RWPE1 (cell line): Measurements from ENCODE around the gene CNGA3.

Experiments
- CTCF ChIA-PET: fragments of 350-600 bp; sonication (Branson Sonifier 250); formaldehyde crosslinking; extraction: SDS; loops from one replicate; lab custom pipeline; 2021; lab: Yijun Ruan, JAX
- POLR2A ChIA-PET: fragments of 400-600 bp; formaldehyde crosslinking; extraction: SDS; loops from one replicate; lab custom pipeline; 2020; ENCODE audit warnings: antibody characterized with exemption; ENCODE audit not compliant: low non-redundant PET; lab: Yijun Ruan, JAX
- DNase-seq: peaks from one replicate; pipeline ENCODE4 v3.0.0; 2012; ENCODE audit warnings: low spot score
- H3K27ac ChIP-seq: fragments of 450-650 bp; 2 replicates; pipeline ENCODE4 v1.5.1; 2017
- TF ChIP-seq, protein P1 (sequence below): fragments of 450-650 bp; conservative IDR thresholded peaks from 2 replicates; pipeline ENCODE4 v1.5.1; 2017; ENCODE audit warnings: low read depth, mild to moderate bottlenecking

The CNGA3 gene

DNA sequence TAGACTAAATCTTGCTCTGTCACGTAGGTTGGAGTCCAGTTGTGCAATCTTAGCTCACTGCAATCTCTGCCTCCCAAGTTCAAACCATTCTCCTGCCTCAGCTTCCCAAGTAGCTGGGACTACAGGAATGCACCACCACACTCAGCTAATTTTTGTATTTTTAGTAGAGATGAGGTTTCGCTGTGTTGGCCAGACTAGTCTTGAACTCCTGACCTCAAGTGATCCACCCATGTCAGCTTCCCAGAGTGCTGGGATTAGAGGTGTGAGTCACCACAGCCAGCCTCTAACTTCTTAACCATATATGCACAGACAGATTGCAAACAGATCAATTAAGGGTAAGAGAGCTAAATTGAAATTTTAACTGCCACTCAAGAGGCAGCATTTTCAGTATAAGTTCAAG lies 22.1 kb upstream of the CNGA3 start:
- DNase-seq, result no peak
- ChIA-PET POLR2A (no interaction called here), CTCF (interaction anchor here (0.6 to 0.8 kb wide), 3 partner anchors 27 to 431 kb away, joined by 3 to 5 read pairs (median 4); no protein-coding TSS in a partner anchor)
- TF ChIP-seq, protein P1, sequence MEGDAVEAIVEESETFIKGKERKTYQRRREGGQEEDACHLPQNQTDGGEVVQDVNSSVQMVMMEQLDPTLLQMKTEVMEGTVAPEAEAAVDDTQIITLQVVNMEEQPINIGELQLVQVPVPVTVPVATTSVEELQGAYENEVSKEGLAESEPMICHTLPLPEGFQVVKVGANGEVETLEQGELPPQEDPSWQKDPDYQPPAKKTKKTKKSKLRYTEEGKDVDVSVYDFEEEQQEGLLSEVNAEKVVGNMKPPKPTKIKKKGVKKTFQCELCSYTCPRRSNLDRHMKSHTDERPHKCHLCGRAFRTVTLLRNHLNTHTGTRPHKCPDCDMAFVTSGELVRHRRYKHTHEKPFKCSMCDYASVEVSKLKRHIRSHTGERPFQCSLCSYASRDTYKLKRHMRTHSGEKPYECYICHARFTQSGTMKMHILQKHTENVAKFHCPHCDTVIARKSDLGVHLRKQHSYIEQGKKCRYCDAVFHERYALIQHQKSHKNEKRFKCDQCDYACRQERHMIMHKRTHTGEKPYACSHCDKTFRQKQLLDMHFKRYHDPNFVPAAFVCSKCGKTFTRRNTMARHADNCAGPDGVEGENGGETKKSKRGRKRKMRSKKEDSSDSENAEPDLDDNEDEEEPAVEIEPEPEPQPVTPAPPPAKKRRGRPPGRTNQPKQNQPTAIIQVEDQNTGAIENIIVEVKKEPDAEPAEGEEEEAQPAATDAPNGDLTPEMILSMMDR, result no peak
- no peak overlapping the region for H3K27ac ChIP-seq

DNA sequence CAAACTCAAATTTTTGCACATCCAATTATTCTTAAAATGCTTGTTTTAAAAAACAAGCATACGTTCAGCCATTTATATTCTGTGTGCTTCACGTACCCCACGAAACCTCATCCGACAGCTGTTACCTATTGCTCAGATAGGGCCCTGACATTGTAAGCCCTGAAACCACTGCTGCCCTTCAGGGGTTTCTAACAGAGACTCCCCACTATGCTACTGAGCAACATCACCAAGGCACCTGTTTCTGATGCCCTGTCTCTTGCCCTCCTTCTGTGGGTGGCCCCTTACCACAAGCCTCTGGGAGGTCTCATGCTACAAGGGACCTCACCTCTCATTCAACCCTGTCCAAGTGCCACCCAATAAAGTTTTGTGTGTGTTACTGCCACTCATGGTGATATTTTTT lies 18.5 kb upstream of the CNGA3 start:
- TF ChIP-seq, protein P1, result no peak
- no peak overlapping the region for H3K27ac ChIP-seq
- CTCF ChIA-PET, result interaction anchor here (0.6 kb wide), 1 partner anchor 493 kb away, joined by 3 read pairs; no protein-coding TSS in a partner anchor
- no peak for DNase-seq
- POLR2A ChIA-PET, result no interaction called here

DNA sequence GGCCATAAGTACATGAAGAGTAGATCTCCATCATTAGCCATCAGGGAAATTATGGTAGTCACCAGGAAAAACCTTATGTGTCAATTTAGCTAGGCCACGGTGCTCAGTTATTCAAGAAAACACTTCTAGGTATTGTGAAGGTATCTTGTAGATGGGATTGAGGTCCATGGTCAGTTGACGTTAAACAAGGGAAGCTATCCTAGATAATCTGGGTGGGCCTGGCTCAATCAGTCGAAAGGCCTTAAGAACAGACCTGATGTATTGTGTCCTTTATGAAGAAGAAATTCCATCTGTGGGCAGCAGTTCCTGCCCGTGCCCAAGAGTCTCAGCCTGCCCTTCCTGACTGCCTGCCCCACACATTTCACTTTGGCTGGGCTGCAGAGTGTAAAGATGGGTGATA lies 16.7 kb upstream of the CNGA3 start:
- ChIA-PET CTCF (no interaction called here), POLR2A (no interaction called here)
- no peak for DNase-seq
- TF ChIP-seq, protein P1, result no peak
- no peak overlapping the region for H3K27ac ChIP-seq

DNA sequence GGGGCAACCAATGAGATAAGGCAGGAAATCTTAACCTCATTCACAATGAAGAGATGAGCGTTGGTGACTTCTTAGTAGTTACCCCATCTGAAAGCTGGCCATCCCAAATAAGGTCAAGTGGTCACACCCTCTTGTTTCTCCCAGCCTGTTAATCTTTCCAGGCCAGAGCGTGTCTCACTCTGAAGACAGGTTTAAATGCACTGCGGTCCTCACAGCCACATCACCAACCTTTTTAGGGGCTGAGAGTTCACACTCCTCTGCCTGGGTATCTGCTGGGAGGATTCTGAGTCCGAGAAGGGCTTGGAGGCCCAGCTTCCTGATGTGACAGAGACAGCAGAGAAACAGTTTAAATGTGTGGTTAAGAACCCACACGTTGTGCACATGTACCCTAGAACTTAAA lies 13.3 kb upstream of the CNGA3 start:
- CTCF ChIA-PET, result no interaction called here
- no peak overlapping the region for H3K27ac ChIP-seq
- TF ChIP-seq, protein P1, result no peak
- DNase-seq, result no peak
- POLR2A ChIA-PET, result no interaction called here

DNA sequence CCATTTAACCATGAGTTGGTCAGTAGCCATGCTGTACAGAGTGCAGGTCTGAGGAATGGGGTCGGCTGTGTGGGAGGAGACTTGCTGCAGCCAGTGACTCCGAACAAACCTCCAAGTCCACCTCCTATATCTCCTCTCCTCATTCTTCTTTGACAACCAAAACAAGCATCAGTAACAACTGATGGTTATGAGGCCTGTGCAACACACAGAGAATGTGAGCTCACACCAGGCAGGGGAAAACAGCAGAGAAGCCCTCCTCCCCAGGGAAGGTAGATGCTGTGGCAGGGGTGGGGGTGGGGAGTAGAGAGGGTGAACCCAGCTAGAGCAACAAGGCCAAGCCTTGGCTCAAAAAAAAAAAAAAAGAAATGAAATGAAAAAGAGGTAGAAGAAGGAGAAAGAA lies 12.3 kb upstream of the CNGA3 start:
- ChIA-PET CTCF (no interaction called here), POLR2A (no interaction called here)
- DNase-seq, result no peak
- no peak overlapping the region; the same call in 1 of the 2 replicates for H3K27ac ChIP-seq
- TF ChIP-seq, protein P1, result no peak

DNA sequence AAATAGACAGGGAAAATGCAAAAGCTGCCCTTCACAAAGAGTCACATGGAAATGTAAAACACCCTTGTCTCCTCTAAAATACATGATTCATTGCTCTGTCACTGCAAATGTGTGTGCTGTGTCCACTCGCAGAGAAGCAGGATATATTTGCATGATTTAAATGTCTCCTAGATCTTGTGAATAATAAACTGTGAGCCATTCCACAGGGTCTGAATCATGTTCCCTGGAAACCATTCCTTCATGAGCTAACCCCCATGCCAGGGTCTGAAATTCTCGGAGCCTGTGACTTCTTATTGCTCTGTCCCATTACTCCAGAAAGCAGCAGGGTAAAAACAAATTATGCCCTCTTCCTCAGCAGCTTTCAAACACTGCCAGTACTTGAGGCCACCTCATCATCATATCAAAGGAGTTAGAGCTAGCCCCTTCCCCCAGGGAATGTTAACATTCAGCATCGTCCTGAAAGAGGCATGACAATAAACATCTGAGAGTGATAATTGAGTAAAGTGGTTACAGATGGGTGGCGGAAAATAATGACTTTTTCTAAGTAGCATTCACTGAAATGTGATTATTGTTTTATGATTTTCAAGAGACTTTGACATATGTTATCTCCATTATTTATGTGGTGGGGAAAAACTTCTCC lies 11.7 kb upstream of the CNGA3 start:
- CTCF ChIA-PET, result no interaction called here
- TF ChIP-seq, protein P1, result no peak
- POLR2A ChIA-PET, result no interaction called here
- DNase-seq, result peak; percentile 74
- no peak overlapping the region for H3K27ac ChIP-seq
